Ovary (tissue), 9 donors: ENCODE data around the gene IGSF21. TPM values are rescaled to one million over a fixed set of nuclear protein-coding genes. Genes with fewer than 3 reads are reported as not detected.

Source experiments
- DNase-seq, 5 donors: peaks; one replicate each; pipeline ENCODE4 v3.0.0-alpha.2; 2019 to 2020
- H3K27ac ChIP-seq, 2 donors: fragments of 200-600 bp; one replicate each; pipeline versions ENCODE4 v1.5.1 to v1.8.0; 2019 to 2022
- H3K27me3 ChIP-seq: fragments of 200-600 bp; one replicate; pipeline ENCODE4 v1.8.0; 2022
- H3K36me3 ChIP-seq: fragments of 200-600 bp; sonication (generic); one replicate; pipeline ENCODE4 v1.5.1; 2019
- H3K4me1 ChIP-seq: one replicate; pipeline ENCODE4 v1.8.1; 2013; ENCODE audit warnings: mild to moderate bottlenecking, moderate library complexity; ENCODE audit not compliant: insufficient read depth
- H3K4me3 ChIP-seq: fragments of 200-600 bp; sonication (generic); one replicate; pipeline ENCODE4 v1.5.1; 2017
- H3K9me3 ChIP-seq, 2 donors: fragments of 200-600 bp in 1 of 2; sonication (generic) in 1 of 2; one replicate each; pipeline versions ENCODE4 v1.5.1 to v1.8.1; 2013 to 2019; ENCODE audit warnings: mild to moderate bottlenecking in 1 of 2, moderate library complexity in 1 of 2
- CTCF ChIP-seq, 3 donors: fragments of 450-650 bp in 2 of 3; fragments of 200-600 bp in 1 of 3; IDR thresholded peaks; one replicate each; pipeline versions ENCODE4 v1.5.1 to v1.8.0; 2016 to 2022; ENCODE audit warnings: antibody characterized with exemption in 3 of 3, mild to moderate bottlenecking in 1 of 3
- EP300 ChIP-seq: sonication (generic); formaldehyde crosslinking; IDR thresholded peaks from one replicate; pipeline ENCODE4 v1.6.1; 2017; ENCODE audit warnings: antibody characterized with exemption
- POLR2A ChIP-seq: fragments of 450-650 bp; IDR thresholded peaks from one replicate; pipeline ENCODE4 v1.6.1; 2017; ENCODE audit warnings: antibody characterized with exemption, mild to moderate bottlenecking, moderate library complexity
- WGBS, 3 donors: extraction: QIAGEN DNeasy Blood & Tissue Kit in 1 of 3; methylation state at CpG; one replicate each; pipeline versions ENCODE4 v1.1.5 to v1.1.7; 2013 to 2017; 5-methylcytosine and 5-hydroxymethylcytosine counted together
- intact Hi-C, 4 donors: fragments of 100-400 bp; cut with DNase I; formaldehyde crosslinking; loops; one replicate each; pipeline versions ENCODE4 v1.11.0 to v1.15.1; 2022 to 2023
- polyA plus RNA-seq, 2 donors: library from polyadenylated mRNA; stranded (reverse); fragments of 200-250 nt in 1 of 2; fragments of 350-450 nt in 1 of 2; fragmentation: Illumina TruSeq in 1 of 2; extraction: RNeasy Lipid Tissue Mini Kit (QIAGEN cat#74804) in 1 of 2; gene quantifications; one replicate each; pipeline ENCODE4 v1.2.3, GENCODE V29; 2013 to 2014
- total RNA-seq, 7 donors: library from RNA; depleted of rRNA in 2 of 7; stranded (reverse); fragments of >200 nt in 2 of 7; fragmentation: NEBNext Ultra II Directional in 3 of 7; extraction: Animal tissue kit (Norgen Biotek cat#: 25700) in 3 of 7; gene quantifications; one replicate each; pipeline versions ENCODE4 v1.1.0 to v1.2.4, GENCODE V29; 2016 to 2023
- donor health status: DM: no; HTN: no; CAD: no; lungs with moderate emphysema.
- donor health status: DM: no; HTN: no; CAD: no.
- donor health status: Bipolar disorder and iron deficiency.
- donor health status: DM: yes; HTN: yes; CAD: no.
- donor health status: DM: no; HTN: no; CAD: no.
- donor health status: DM: yes; HTN: yes; CAD: no.

Gene IGSF21
- total and polyA plus RNA-seq, 9 donors, result 0.24 to 4.5 (median 1.3) TPM

GRCh38 chr1:18119771-18120377 lies 12.3 kb downstream of the IGSF21 start:
- Histone ChIP-seq H3K4me1 (no peaks in the 10 kb centered on the region), H3K4me3 (no peak overlapping the region), H3K27ac (no peak overlapping the region), H3K36me3 (no peaks in the 10 kb centered on the region), H3K9me3 (no peaks in the 10 kb centered on the region), H3K27me3 (no peaks in the 10 kb centered on the region)
- WGBS, 3 donors, result 30 to 39% (median 37%) methylated on average over 6 of the region's 6 CpGs
- intact Hi-C loops, result no loop called here
- TF ChIP-seq POLR2A (no peak), EP300 (no peak), CTCF (IDR thresholded peaks at IDR 0.05) (no peak)
- no peak for DNase-seq

GRCh38 chr1:18120638-18121037 lies 13.0 kb downstream of the IGSF21 start:
- 63 to 78% (median 64%) methylated on average over 8 of the region's 8 CpGs for WGBS, 3 donors
- Histone ChIP-seq H3K9me3 (no peaks in the 10 kb centered on the region), H3K27ac (no peak overlapping the region), H3K4me1 (no peaks in the 10 kb centered on the region), H3K4me3 (no peak overlapping the region), H3K36me3 (no peaks in the 10 kb centered on the region), H3K27me3 (no peaks in the 10 kb centered on the region)
- TF ChIP-seq POLR2A (no peak), EP300 (no peak), CTCF (IDR thresholded peaks at IDR 0.05) (no peak)
- no peak for DNase-seq
- intact Hi-C loops, result no loop called here

GRCh38 chr1:18121072-18121820 lies 13.6 kb downstream of the IGSF21 start:
- 82 to 89% (median 84%) methylated on average over 11 of the region's 11 CpGs for WGBS, 3 donors

GRCh38 chr1:18123467-18123992 lies 15.9 kb downstream of the IGSF21 start:
- TF ChIP-seq CTCF (IDR thresholded peaks at IDR 0.05) (no peak), POLR2A (no peak), EP300 (no peak)
- Histone ChIP-seq H3K27ac (no peak overlapping the region), H3K4me3 (no peak overlapping the region), H3K9me3 (no peaks in the 10 kb centered on the region), H3K27me3 (no peaks in the 10 kb centered on the region), H3K36me3 (no peaks in the 10 kb centered on the region), H3K4me1 (no peaks in the 10 kb centered on the region)
- intact Hi-C loops, result no loop called here
- DNase-seq, result no peak
- WGBS, 3 donors, result 63 to 82% (median 68%) methylated on average over 3 of the region's 3 CpGs

More at GRCh38 chr1:18121072-18121820, 13.6 kb downstream of the IGSF21 start:
- TF ChIP-seq POLR2A, result no peak
- no peak for TF ChIP-seq EP300
- TF ChIP-seq CTCF (IDR thresholded peaks at IDR 0.05), result no peak
- intact Hi-C loops, result no loop called here
- Histone ChIP-seq H3K4me3 (no peak overlapping the region), H3K9me3 (no peaks in the 10 kb centered on the region), H3K4me1 (no peaks in the 10 kb centered on the region), H3K36me3 (no peaks in the 10 kb centered on the region), H3K27ac (no peak overlapping the region), H3K27me3 (no peaks in the 10 kb centered on the region)
- DNase-seq, result no peak
